Measurements from ENCODE around the gene OR5AU1. TPM values are rescaled to one million over a fixed set of nuclear protein-coding genes. Genes with fewer than 3 reads are reported as not detected.

Gene OR5AU1
- polyA plus RNA-seq, 1 donor from 2014 or later = not detected

GRCh38 chr14:21192875-21193535, 37.1 kb upstream of the OR5AU1 start:
- peak; percentile 36 for TF ChIP-seq POLR2AphosphoS5 (IDR thresholded peaks at IDR 0.05)
- TF ChIP-seq SMC3 (conservative IDR thresholded peaks at IDR 0.05; ENCODE audit: poor library complexity) = no peak
- H3K79me2 ChIP-seq (replicated peaks; ENCODE audit: insufficient read depth, low read length) = no peaks in the 10 kb centered on the region
- H2AFZ ChIP-seq (ENCODE audit: low read depth, low read length) = no peak overlapping the region
- no peak overlapping the region for H3K9ac ChIP-seq (ENCODE audit: low read length)
- H4K20me1 ChIP-seq (ENCODE audit: insufficient read depth) = no peaks in the 10 kb centered on the region
- H3K36me3 ChIP-seq (ENCODE audit: insufficient read depth, low read length) = no peaks in the 10 kb centered on the region
- H3K4me2 ChIP-seq (ENCODE audit: low read length) = no peak overlapping the region
- no peaks in the 10 kb centered on the region for H3K9me3 ChIP-seq (ENCODE audit: low read length)
- no peaks in the 10 kb centered on the region for H3K9me2 ChIP-seq (ENCODE audit: insufficient read depth, low read length)
- no peak overlapping the region for H3K4me3 ChIP-seq (ENCODE audit: low read length)
- no peak overlapping the region for H3K27ac ChIP-seq (ENCODE audit: low read length)
- no peaks in the 10 kb centered on the region for H3F3A ChIP-seq (ENCODE audit: insufficient read depth, low read length, poor library complexity, severe bottlenecking)
- H3K27me3 ChIP-seq (ENCODE audit: insufficient read depth, low read depth, low read length) = no peaks in the 10 kb centered on the region

- H3K36me3 ChIP-seq (ENCODE audit: insufficient read depth, low read length) = no peaks in the 10 kb centered on the region
- no peaks in the 10 kb centered on the region for H4K20me1 ChIP-seq (ENCODE audit: insufficient read depth)
- H3K79me2 ChIP-seq (replicated peaks; ENCODE audit: insufficient read depth, low read length) = no peaks in the 10 kb centered on the region
- H3K9me2 ChIP-seq (ENCODE audit: insufficient read depth, low read length) = no peaks in the 10 kb centered on the region
- no peaks in the 10 kb centered on the region for H3F3A ChIP-seq (ENCODE audit: insufficient read depth, low read length, poor library complexity, severe bottlenecking)
- no peak overlapping the region for H2AFZ ChIP-seq (ENCODE audit: low read depth, low read length)
- no peak overlapping the region for H3K4me2 ChIP-seq (ENCODE audit: low read length)
- no peaks in the 10 kb centered on the region for H3K9me3 ChIP-seq (ENCODE audit: low read length)
- no peak for TF ChIP-seq EZH2 (IDR thresholded peaks at IDR 0.05; ENCODE audit: borderline replicate concordance, insufficient read depth, low read length, poor library complexity, severe bottlenecking)
- no peaks in the 10 kb centered on the region for H3K27me3 ChIP-seq (ENCODE audit: insufficient read depth, low read depth, low read length)
- H3K9ac ChIP-seq (ENCODE audit: low read length) = no peak overlapping the region
- no peak overlapping the region for H3K4me3 ChIP-seq (ENCODE audit: low read length)
- H3K27ac ChIP-seq (ENCODE audit: low read length) = no peak overlapping the region
Measured at GRCh38 chr14:21192447-21192822, 36.6 kb upstream of the OR5AU1 start.

GRCh38 chr14:21191809-21192446, 36.1 kb upstream of the OR5AU1 start:
- no peaks in the 10 kb centered on the region for H3K79me2 ChIP-seq (replicated peaks; ENCODE audit: insufficient read depth, low read length)
- H3K4me3 ChIP-seq (ENCODE audit: low read length) = peak overlapping the region; percentile 37
- no peak for TF ChIP-seq RAD21 (conservative IDR thresholded peaks at IDR 0.05)
- no peak for TF ChIP-seq POLR2AphosphoS5 (IDR thresholded peaks at IDR 0.05)
- TF ChIP-seq REST (IDR thresholded peaks at IDR 0.05; ENCODE audit: borderline replicate concordance) = no peak
- no peak for TF ChIP-seq SMC3 (conservative IDR thresholded peaks at IDR 0.05; ENCODE audit: poor library complexity)
- TF ChIP-seq TAF1 (IDR thresholded peaks at IDR 0.05; ENCODE audit: low read depth) = no peak
- TF ChIP-seq MXI1 (conservative IDR thresholded peaks at IDR 0.05; ENCODE audit: poor library complexity, severe bottlenecking) = no peak
- H3K27me3 ChIP-seq (ENCODE audit: insufficient read depth, low read depth, low read length) = no peaks in the 10 kb centered on the region
- H2AFZ ChIP-seq (ENCODE audit: low read depth, low read length) = no peak overlapping the region
- no peaks in the 10 kb centered on the region for H3K9me2 ChIP-seq (ENCODE audit: insufficient read depth, low read length)
- no peak overlapping the region for H3K9ac ChIP-seq (ENCODE audit: low read length)
- no peaks in the 10 kb centered on the region for H4K20me1 ChIP-seq (ENCODE audit: insufficient read depth)
- no peaks in the 10 kb centered on the region for H3F3A ChIP-seq (ENCODE audit: insufficient read depth, low read length, poor library complexity, severe bottlenecking)
- no peaks in the 10 kb centered on the region for H3K9me3 ChIP-seq (ENCODE audit: low read length)
- H3K27ac ChIP-seq (ENCODE audit: low read length) = no peak overlapping the region
- no peak overlapping the region for H3K4me2 ChIP-seq (ENCODE audit: low read length)
- H3K36me3 ChIP-seq (ENCODE audit: insufficient read depth, low read length) = no peaks in the 10 kb centered on the region

Data from neural cell (in vitro differentiated cells).